ENCODE data around the gene GPR107.

Gene GPR107

DNA sequence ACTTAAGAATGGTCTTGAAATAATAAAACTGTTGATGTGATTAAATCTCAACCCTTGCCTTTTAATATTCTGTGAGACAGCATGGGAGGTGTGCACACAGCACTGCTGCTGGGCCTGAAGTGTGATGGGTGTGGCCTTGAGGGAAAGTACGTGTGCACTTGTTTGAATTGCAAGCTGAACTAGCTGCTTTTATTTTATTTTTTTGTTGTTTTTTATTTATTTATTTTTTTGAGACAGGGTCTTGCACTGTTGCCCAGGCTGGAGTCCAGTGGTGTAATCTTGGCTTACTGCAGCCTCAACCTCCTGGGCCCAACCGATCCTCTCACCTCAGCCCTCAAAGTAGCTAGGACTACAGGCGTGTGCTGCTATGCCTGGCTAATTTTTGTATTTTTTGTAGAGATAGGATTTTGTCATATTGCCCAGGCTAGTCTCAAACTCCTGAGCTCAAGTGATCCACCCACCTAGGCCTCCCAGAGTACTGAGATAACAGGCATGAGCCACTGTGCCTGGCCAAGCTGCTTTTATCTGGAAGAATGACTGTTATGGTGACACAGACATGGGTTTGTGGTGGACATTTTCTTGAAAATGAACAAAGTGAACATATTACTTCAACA lies 58.9 kb downstream of the GPR107 start:
- DNase-seq, result no peak

DNA sequence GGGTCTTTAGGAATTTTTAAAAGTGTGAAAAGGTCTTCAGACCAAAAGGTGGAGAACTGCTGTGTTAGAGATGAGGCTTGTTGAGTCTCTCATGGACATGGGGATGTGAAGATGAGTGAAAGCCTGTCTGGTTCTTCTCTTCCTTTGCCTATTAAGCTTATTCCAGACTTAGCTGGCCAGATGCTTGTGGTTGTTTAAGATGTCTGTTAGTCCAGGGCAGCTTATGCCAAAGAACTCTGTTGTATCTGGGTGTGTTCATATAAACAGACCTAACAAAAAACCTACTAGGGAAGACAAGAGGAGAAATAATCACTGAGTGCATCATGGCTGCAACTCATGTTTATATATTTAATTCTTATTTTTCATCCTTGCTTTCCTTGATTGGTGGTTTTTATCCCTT lies 61.0 kb downstream of the GPR107 start:
- no peak for DNase-seq

DNA sequence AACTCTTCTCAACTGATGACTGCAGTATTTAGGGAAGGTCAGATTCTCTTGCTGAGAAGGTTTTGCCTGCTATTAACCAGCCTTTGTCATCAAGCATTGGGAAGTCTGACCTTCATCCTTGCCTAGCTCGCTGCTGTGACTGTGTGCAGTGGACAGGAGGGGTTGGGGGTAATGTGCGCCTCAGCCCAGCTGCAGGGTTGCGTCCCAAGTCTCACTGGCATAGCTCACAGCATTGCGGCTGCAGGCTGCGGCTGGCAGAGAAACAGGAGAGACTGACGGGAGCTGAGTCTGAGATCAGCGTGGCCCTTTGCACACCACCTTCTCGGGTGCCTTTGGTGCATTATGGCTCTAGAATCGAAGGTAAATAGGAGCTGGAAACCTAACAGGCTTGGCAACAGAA lies 62.6 kb downstream of the GPR107 start:
- DNase-seq, result no peak

DNA sequence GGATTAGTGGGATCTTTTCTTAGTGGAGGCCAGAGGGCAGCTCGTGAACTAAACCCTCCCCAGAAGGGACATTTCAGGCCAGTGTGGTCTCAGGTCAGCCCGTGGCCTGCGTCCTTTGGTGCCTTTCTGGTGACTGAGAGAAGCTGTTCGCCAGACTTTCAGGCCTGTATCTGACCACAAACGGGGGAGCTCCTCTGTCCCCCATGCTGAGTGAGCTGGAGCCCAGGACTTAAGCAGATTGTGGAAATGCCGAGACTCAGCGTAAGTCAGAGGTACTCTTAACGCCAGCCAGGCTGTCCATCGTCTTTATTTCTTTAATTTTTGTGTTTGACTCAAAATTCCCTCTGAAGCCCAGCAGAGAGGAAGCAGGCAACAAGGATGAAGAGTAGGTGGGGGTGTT lies 63.7 kb downstream of the GPR107 start:
- DNase-seq, result no peak

DNA sequence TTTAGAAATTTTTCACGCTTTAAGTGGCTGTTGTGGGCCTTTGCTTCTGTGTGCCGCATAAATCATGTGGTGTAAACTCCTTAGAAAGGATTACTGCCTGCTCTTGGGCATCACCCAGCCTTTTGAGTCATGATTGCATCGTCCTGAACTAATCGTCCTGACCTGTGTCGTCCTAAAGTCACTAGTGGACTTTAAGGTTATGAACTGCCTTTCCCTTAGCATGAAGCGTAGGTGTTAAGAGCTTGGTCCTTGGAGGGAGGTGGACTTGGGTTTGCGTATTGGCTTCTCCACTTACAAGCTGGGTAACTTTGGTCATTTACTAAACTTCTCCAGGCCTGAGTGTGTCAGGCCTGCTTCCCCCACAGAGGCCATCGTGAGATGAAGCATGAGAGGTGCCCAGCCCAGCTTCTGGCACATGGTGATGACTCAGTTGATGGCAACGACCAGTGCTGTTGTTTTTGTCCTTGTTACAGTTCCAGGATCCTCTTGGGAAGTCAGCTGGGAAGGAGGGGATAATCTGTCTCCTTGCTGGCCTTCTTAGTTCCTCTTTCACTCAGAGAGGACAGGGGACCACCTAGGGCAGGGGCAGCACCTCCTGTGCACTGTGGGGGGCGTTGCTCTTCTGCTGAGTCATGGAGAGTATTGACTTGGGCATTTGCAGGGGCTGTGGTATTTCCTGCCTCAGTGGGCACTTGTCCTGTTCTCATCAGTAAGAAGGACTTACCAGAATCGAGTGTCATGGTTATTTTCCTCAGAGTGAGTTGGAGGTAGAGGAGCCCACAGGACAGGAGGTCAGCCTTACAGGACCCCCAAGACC lies 64.3 kb downstream of the GPR107 start:
- DNase-seq, result no peak

DNA sequence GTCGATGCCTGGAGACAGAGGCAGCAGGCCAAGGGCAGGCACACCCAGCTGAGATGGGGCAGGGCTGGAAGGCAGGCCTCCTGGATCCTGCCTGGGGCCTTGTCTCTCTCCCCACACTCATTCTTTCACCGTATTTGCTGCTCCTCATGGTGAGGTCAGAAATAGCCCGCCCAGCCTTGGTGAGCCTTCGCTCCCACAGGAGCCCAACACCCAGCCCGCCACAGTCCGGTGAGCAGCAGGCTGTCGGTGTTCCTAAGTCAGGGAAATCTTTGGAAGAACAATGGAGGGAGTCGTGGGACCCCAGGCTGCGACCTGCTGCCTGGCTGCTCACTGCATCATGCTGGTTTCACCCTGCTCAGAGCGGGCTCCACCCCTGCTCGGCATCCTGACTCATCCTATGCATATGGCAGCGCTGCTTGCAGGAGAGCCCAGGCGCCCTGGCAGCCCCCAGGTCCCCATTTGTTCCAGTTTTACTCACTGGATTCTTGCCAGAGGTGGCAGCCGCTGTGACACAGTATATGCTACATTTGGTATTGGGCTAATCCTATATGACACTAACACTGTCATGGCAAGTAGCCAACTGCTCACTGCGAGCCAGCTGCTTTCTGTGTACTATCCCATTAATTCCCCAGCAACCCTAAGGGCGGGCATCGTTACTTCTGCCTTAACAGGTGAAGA lies 65.3 kb downstream of the GPR107 start:
- DNase-seq, result no peak

DNA sequence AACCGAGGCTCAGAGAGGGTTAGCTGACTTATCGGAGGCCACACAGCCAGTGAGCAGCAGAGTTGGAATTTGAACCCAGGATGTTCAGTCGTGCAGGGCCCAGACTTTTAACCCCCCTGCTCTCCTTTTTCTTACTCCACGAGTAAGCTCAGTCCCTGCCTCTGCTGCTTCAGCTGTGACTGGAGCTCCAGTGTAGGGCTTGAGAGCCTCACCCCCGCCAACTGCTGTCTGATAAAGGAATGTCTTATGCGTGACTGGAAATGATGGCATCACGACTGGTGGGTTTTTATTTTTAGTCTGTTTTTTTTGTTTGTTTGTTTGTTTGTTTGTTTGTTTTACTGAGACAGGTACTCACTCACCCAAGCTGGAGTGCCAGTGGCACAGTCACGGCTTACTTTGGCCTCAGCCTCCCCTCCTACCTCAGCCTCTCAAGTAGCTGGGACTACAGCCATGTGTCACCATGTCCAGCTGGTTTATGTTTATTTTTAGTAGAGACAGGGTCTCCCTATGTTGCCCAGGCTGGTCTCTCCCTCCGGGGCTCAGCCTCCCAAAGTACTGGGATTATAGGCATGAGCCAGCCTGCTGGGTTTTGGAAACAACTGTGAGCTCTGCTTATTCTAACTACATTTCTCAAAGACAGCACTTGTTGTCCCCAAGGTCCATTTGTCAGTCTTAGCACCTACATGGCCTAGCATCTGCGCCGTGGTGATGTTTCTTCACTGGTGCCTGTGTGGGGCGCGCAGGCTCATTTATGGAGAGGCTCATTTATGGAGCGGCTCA lies 66.0 kb downstream of the GPR107 start:
- no peak for DNase-seq

DNA sequence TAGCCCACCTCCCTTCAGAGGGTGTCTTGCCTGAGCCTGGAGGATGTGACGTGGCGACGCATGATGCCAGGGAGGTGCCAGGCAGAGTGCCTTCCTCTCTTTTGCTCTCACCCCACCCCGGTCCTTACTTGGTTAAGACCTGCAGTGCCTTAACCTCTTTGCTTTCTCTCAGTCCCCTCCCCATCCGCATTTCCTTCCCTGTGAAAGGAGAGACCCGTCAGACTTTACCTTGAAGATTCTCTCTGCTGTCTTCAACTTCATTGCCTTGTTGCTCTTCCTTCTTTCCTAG lies 66.5 kb downstream of the GPR107 start:
- DNase-seq, result no peak

DNA sequence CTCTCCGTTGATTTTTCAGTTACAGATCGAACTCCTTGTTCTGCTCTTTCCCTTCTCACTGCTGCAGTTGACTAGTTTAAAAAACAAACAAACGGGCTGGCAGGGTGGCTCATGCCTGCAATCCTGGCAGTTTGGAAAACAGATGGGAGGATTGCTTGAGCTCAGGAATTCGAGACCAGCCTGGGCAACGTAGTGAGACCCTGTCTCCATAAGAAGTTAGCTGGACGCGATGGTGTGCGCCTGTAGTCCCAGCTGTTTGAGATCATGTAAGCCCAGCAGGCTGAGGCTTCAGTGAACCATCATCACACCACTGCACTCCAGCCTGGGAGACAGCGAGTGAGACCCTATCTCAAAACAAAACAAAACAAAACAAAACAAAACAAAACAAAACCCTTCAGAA lies 67.1 kb downstream of the GPR107 start:
- no peak for DNase-seq

DNA sequence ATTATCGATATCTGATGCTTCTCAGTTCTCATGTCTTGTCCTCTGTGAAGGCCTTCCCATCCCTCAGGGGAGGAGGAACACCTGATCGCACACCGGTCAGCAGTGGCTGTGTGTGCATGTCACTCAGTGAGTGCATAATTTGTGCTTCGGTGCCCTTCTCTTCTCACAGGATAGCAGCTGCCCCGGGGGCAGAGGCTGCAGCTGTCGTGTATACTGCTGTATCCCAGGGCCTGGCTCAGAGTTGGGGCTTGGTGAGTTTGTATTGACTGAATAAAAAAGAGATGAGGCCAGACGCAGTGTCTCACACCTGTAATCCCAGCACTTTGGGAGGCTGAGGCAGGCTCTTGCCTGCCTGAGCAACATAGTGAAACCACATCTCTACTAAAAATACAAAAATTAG lies 68.8 kb downstream of the GPR107 start:
- DNase-seq, result no peak

DNA sequence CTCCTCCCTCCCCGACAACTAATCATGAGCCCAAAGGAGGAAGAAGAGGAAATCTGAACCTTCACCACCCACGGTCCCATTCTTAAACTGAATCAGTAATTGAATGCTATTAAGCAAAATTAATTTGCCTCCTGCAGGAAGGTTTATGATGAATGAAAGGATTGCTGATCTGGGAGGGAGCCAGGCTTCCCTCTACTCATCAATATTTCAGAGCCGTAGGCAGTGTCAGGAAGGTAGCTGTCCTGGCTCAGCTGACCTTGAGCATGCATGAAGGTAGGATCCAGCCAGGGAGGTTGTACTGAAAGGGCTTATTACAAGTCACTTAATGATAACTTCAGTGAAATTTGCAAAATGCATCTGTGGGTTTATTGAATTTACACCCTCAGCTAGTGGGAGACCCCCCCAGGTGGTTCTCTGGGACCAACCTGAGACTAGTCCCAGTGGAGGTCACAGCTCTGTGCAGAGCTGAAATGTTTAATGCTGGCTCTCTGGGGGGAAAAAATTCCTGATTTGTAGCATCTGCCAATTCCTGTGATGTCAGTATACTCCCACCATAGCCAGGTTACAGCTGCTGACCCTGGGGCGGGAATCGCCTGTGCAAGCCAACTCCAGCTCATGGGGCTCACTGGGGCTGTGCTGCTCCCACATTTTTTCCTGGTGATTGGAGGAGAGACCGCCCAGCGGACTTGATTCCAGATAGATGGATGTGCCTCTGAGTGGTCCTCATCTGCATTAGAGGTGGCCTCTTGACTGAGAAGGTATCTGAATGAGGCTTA lies 70.6 kb downstream of the GPR107 start:
- no peak for DNase-seq

DNA sequence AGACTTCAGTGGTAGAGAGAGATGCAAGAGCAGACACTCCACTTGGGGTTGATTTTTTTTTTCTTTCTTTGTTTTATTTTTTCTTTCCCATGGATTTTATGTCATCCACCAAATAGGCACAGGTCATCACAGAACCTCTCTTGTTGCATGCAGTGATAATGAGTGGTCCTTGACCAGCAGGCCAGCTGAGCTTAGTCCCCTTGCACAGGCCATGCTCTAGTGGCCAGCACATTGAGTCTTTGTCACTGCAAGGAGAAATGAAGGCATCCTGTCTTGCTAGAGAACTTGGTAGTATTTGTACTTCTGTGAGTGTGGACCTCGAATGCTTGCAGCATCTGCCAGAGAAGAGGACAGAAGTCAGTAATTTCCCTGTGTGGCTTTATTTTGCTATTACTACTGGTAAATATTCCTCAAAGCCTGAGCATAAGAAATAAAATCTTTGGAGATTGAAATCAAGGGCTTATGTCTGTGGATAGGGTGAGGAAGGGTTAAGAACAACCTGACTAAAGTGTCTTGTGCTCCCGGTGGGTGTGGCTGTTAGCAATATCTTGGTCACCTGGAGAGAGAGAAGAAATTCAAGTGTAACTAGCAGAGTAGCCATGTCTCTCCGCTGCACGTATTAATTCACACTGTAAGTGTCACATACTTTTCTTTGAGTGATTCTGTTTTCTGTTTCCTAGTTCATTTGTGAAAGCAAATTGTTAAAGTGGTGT lies 73.2 kb downstream of the GPR107 start:
- DNase-seq, result no peak

DNA sequence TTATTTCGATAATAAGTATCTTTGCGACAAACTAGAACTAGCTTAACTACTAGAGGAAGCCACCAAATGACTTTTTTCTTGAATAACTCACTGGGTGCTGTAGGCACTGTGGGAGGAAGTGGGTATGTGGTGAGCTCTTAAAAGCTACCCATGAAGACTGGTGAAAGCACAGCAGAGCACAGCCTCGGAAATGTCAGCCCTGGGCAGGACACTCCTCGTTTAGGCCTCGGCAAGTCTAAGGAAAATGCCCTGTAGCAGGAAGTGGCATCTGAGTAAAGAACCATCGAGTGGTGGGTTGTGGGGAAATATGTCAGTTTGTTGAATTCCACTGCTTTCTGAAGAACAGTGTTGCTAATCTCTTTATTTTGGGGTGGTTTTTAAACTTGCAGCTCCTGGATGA lies 74.5 kb downstream of the GPR107 start:
- DNase-seq, result peak; percentile 76

DNA sequence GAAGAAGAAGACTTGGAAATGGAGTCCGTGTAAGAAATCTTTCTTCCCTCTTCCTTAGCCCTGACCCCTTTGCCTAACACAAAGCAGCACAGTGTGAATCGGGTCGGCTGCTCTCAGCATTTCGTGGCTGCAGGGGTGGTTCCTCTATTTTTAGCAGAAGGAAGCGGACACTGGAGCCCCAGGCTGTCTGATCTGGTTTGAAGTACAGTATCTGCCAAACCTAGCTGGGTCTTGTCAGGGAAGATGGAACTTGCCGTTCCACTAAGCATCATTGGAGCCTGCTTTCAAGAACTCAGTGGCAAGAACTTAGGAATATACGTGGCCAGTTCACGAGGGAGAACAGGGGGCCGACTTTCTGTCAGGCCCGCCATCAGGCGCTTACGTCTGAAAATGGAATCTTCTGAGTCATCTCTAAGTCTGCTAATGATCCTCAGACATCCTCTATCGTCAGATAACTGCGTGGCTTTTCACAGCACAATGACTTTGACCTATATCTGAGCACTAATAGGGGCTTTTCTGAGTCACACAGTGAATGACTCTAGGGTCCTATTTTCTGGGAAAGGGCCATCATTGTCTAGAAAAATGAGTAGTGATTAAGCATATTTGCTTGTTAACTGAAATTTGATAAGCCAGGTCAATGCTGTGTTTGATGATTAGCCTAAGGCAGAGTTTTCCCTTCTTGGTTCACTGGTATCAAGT lies 75.2 kb downstream of the GPR107 start:
- DNase-seq, result peak; percentile 58

DNA sequence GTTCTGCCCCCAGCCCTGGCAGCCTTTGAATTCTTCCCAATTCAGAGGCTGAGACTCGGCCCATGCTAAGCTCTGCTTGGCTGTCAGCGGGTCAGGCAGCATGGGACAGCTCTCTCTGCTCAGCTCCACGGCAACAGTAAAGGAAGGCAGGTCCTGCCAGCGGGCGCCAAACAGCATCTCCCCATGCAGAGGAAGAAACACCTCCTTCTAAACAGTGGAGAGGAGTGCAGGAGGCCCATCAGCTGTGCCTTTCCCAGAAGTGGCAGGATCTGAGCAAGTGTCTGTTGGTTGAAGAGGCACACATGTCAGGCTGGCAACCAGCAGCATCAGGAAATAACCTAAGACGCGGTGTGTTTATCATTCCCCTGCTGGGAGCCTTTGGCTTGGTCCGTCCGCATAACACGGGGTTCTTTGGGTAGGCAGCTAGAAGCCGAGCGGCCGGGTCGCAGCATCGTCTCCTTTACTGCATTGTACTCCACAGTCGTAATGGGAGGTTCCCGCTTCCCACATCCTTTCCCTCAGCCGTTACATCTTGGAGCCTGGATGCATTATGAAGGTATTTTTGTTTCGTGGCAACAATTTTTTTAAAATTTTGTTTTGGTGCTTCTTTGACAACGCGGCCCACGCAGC lies 75.8 kb downstream of the GPR107 start:
- DNase-seq, result peak; percentile 41

DNA sequence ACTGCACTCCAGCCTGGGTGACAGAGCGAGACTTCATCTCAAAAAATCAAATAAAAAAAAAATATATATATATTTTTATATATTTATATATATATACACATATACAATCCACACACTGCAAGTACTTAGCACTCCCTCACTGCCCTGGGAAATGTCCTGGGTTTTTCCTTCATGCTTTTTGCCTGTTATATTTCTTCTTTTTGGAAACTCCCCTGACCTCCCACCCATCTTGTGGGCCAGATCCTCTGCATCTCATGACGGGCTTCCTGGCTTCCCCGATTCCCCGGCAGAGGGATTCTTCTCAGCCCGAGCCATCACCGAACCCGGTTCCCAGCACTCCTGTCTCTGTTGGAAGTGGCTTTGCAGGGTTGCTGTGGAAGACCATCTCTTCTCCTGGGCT lies 79.0 kb downstream of the GPR107 start:
- no peak for DNase-seq

DNA sequence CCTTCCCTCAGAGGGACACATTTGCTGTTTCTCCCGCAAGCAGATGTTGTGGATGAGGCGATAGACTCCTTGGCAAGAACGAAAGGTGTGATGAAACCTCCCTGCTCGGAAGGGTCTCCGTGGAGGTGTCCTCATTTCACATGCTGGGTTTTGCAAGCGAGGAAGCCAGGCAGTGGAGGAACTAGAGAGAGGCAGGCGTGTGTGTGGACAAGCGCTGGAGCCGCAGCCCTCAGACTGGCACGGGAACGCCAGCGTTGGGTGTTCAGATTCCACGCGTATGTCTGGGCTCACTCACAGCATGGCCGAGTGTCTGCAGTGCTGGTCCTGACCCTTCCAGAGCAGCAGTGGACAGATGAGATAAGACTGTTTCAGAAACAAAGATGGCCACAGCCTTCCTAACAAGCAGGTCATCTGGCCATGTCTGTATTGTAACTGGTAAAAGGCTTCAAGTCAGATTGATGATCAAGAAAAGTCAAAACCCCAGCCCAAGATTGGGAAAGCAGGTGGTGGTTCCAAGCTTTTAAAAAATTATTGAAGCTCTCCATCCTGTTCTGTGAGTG lies 83.5 kb downstream of the GPR107 start:
- DNase-seq, result no peak

DNA sequence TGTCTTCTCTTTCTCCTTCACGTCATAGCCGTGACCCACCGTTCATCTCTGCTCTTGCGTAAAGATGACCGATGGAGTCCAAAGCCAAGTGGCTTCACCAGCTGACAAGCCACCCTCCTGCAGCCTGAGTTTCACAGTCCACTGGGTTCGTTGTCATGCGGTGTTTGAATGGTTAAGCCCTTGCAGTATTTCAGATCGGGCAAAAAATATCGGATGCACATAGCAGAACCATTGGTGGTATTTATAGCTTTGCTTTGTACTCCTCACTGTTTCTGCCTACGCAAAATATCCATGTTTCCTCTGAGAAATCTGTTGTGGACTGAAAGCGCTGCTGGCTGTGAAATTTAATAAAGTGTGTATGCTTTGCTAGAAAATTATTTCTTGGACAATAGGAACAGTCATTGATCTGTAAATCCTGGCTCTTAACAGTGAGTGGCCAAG lies 84.0 kb downstream of the GPR107 start:
- no peak for DNase-seq

DNA sequence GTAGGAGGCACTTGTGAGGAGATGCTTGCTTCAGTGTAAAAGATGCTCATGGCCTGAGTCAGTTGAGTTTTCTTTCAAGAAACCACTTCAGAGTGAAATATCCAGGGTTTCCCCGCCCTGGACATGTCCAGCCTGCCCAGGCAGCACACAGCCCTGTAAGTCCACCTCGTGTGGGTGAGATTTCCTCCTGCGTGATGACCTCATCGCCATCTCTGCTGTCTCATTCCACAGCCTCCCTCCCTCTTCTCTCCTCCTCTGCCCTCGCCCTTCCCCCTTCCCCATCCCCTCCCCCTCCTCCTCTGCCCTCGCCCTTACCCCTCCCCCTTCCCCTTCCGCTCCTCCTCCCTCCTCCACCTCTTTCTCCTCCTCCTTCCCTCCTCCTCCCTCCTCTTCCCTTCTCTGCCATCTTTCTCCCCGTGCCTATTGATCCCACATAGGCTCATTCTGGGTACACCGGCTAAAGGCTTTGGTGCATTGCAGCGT lies 84.5 kb downstream of the GPR107 start:
- DNase-seq, result no peak

DNA sequence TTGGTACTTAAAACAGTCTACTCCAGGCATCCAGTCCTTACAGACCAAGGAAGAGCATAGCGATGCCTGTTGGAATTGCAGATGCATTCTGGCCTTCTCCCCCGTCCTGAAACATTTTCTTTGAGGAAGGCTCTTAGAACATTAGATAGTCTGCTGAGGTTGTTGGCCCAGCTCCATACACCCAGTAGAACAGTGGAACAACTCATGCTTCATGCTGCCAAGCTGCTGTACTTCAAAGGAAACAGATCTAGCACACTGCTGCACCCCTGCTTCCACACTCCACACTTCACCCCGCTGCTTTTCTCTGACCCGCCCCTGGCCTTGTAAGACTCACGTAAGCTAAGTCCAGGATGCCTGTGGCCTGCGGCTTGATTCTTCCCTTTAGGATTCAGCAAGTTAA lies 85.1 kb downstream of the GPR107 start:
- no peak for DNase-seq

Data from activated CD8-positive, alpha-beta memory T cell treated with anti-CD3 and anti-CD28 coated beads, Interleukin-2, amount 50 U/mL, for 4 hours (primary cell).